SK-N-MC (cell line): ENCODE results near the gene PRTG.
A peak's percentile ranks its signal among the peaks of the same experiment; 100 is the strongest.

ENCODE experiments used
- DNase-seq: peaks from one replicate; pipeline ENCODE4 v3.0.0-alpha.2; 2011; ENCODE audit warnings: low read depth, low spot score
- H3K27ac ChIP-seq: fragments of 200-600 bp; sonication (generic); 2 replicates; pipeline ENCODE4 v1.5.1; 2016; ENCODE audit warnings: mixed run types
- H3K36me3 ChIP-seq: fragments of 200-600 bp; sonication (generic); 2 replicates; pipeline ENCODE4 v1.6.1; 2017; ENCODE audit warnings: antibody characterized with exemption, low read length, mixed read lengths; ENCODE audit not compliant: insufficient read depth
- H3K4me3 ChIP-seq: fragments of 200-600 bp; sonication (generic); 2 replicates; pipeline ENCODE4 v1.5.1; 2016
- H3K9ac ChIP-seq: fragments of 200-600 bp; sonication (generic); 2 replicates; pipeline ENCODE4 v1.8.0; 2017; ENCODE audit warnings: mixed run types, mixed read lengths; ENCODE audit not compliant: insufficient read length
- H3K9me3 ChIP-seq: fragments of 200-600 bp; sonication (generic); 2 replicates; pipeline ENCODE4 v1.6.1; 2017; ENCODE audit warnings: low read depth, mild to moderate bottlenecking, antibody characterized with exemption, low read length, moderate library complexity, mixed read lengths
- EZH2 ChIP-seq: fragments of 200-600 bp; sonication (generic); IDR thresholded peaks from one replicate; pipeline ENCODE4 v1.6.1; 2017; ENCODE audit warnings: antibody characterized with exemption
- FOXP2 ChIP-seq: optimal IDR thresholded peaks from 2 replicates; pipeline ENCODE3; 2011; ENCODE audit warnings: mild to moderate bottlenecking, moderate library complexity; ENCODE audit not compliant: insufficient read depth; ENCODE audit errors: extremely low read length, control extremely low read depth
- POLR2AphosphoS5 ChIP-seq: IDR thresholded peaks from 2 replicates; pipeline ENCODE4 v1.6.1; 2012; ENCODE audit warnings: mild to moderate bottlenecking, low read depth, low read length, borderline replicate concordance

PRTG gene

DNA sequence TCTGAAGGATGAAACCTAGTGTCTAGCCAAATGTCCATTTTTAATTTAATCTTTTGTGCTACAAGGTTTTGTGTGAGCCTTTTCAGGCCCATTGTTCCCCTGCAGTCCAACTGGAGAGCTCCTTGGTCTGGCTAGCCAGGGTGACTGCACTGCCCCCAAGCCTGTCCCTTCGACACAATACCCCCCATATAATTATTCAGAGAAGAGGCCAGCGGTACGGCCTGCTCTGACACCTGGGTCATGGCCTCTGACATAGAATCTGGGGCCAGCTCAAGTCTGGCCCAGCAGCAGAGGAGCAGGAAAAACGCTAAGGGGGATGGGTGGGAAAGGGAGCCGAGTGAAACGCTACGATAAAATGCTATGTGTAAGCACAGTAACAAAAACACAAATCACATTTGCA, 90.6 kb downstream of the PRTG start:
- no peak overlapping the region for H3K27ac ChIP-seq
- no peak overlapping the region for H3K4me3 ChIP-seq
- TF ChIP-seq FOXP2, result no peak
- no peak for TF ChIP-seq POLR2AphosphoS5
- no peak for TF ChIP-seq EZH2
- no peak for DNase-seq
- no peak overlapping the region for H3K9ac ChIP-seq
- H3K9me3 ChIP-seq, result no peaks in the 10 kb centered on the region
- no peaks in the 10 kb centered on the region for H3K36me3 ChIP-seq

DNA sequence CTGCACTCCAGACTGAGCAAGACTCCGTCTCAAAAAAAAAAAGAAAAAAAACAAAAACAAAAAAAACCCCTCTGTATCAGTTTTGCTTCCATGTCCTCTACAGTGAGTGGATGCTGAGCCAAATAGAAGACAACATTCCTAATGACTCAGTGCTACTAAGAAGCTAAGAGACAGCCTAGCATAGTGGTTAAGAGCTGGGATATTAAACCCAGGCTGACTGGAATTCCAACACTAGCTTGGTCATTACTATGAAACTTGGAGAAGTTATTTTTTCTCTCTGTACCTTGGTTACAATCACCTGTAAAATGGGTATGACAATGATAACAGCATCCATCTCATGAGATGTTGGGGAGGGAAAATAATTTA, 93.9 kb downstream of the PRTG start:
- no peaks in the 10 kb centered on the region for H3K9me3 ChIP-seq
- no peak overlapping the region for H3K9ac ChIP-seq
- no peak for DNase-seq
- no peaks in the 10 kb centered on the region for H3K36me3 ChIP-seq
- TF ChIP-seq FOXP2 (no peak), EZH2 (no peak), POLR2AphosphoS5 (no peak)
- H3K27ac ChIP-seq, result no peak overlapping the region
- no peak overlapping the region for H3K4me3 ChIP-seq

DNA sequence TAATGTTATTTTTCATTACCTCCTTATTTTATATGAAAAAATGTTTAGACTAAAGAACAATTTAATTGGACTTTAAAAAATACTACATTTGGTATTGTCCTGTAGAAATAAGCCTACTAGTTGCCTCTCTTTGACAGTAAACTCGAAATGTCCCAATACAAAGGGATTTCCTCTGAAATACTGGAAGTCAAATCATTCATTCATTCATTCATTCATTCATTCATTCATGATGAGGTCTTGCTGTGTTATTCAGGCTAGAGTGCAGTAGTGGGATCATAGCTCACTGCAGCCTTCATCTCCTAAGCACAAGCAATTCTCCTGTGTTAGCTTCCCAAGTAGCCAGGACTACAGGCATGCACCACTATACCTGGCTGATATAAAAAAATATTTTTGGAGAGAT, 104.2 kb downstream of the PRTG start:
- no peak overlapping the region for H3K4me3 ChIP-seq
- TF ChIP-seq FOXP2 (no peak), EZH2 (no peak), POLR2AphosphoS5 (no peak)
- H3K27ac ChIP-seq, result no peak overlapping the region
- no peaks in the 10 kb centered on the region for H3K36me3 ChIP-seq
- H3K9ac ChIP-seq, result no peak overlapping the region
- no peaks in the 10 kb centered on the region for H3K9me3 ChIP-seq
- no peak for DNase-seq

DNA sequence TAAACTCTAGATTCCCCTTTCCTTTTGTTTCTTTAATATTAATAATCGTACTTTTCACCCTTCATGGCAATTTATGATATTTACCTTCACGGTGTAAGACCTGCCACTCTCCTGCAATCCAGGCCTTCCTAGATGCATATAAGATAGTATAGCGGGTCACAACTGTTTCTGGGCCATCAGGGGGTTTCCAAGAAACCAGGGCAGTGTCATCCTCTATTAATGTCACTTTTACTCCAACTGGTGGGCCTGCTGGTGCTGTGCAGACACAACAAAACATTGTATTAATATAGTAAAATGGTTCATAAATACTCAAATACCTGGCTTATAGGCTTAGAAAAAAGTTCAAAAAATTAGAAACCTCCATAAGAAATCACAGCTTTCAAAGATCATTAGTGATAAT, 105.9 kb downstream of the PRTG start:
- H3K27ac ChIP-seq, result no peak overlapping the region
- no peak overlapping the region for H3K4me3 ChIP-seq
- no peak overlapping the region for H3K9ac ChIP-seq
- no peaks in the 10 kb centered on the region for H3K9me3 ChIP-seq
- DNase-seq, result no peak
- no peak for TF ChIP-seq POLR2AphosphoS5
- TF ChIP-seq FOXP2, result no peak
- no peak for TF ChIP-seq EZH2
- no peaks in the 10 kb centered on the region for H3K36me3 ChIP-seq

DNA sequence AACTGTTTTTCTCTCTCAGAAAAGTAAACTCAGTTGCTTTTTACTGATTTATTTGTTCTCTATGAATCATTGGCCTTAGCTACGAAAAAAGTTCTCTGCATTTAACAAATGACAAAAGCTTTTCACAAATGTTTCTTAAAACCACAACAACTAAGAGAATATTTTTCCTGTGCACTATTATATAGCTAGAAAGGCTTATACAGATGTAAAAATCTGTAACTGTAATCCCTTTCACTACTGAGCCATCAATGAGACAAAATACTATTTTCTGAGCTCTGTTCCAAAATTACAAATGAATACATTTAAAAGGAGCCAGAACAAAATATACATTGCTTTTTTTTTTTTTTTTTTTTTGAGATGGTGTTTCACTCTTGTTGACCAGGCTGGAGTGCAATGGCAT, 109.2 kb downstream of the PRTG start:
- H3K4me3 ChIP-seq, result no peak overlapping the region
- no peaks in the 10 kb centered on the region for H3K9me3 ChIP-seq
- no peak overlapping the region for H3K27ac ChIP-seq
- no peak for DNase-seq
- no peak overlapping the region for H3K9ac ChIP-seq
- TF ChIP-seq EZH2, result no peak
- no peaks in the 10 kb centered on the region for H3K36me3 ChIP-seq

DNA sequence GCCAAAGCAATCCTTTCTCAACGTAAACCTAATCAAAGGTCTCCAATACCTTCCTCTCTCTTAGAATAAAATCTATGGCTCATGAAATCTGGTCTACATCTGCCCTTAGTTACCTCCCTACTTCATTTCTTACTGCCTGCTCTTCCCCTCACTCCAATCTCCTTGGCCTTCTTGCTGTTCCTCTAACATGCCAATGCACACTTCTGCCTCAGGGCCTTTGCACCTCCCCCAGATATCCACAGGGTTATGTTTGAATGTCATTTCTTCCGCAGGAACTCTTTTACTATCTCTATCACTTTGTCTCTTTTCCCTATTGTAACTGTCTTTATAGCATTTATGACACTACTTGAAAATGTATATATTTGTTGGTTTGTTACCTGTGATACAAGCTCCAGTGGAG, 110.5 kb downstream of the PRTG start:
- no peaks in the 10 kb centered on the region for H3K9me3 ChIP-seq
- no peak overlapping the region for H3K9ac ChIP-seq
- DNase-seq, result no peak
- H3K4me3 ChIP-seq, result no peak overlapping the region
- no peak overlapping the region for H3K27ac ChIP-seq
- H3K36me3 ChIP-seq, result no peaks in the 10 kb centered on the region
- TF ChIP-seq FOXP2 (no peak), EZH2 (no peak)

DNA sequence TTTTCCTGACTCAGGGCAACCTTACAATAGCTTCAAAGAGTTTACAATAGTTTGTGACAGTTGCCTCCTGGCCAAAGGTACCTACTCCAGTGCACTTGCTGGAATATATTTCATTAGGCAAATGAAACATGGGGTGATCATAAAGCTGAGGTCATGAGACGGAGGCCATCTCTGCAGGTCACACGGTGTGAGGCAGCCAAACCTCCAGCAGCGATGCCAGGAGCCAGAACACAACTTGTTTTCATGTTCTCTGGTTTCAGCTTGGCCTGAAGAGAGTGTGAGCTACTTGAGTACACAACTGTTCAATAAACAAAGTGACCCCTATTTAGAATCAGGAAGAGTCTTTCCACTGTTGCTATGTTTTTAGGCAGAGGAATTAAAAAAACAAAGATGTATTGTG, 112.1 kb downstream of the PRTG start:
- no peak overlapping the region for H3K9ac ChIP-seq
- H3K4me3 ChIP-seq, result no peak overlapping the region
- no peak overlapping the region for H3K27ac ChIP-seq
- TF ChIP-seq EZH2 (no peak), POLR2AphosphoS5 (no peak), FOXP2 (no peak)
- no peaks in the 10 kb centered on the region for H3K36me3 ChIP-seq
- DNase-seq, result no peak
- H3K9me3 ChIP-seq, result no peaks in the 10 kb centered on the region

DNA sequence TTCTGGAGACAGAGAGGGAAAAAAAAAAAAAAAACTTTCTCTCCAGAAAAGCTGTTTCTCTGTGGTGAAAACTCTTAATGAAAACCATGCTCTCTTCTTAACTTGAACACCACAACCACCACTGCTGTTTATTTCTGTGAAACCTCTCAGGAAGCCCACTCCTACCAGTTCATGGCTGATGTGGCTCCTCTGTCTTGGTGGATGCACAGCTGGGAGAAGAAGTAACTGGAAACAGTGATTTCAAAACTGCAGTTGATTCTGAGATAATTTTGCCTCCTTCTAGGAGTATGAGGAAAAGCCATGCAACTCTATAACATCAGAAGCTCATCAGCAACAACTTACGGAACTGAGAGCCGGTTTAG, 114.6 kb downstream of the PRTG start:
- Histone ChIP-seq H3K9ac (no peak overlapping the region), H3K36me3 (no peaks in the 10 kb centered on the region), H3K9me3 (no peaks in the 10 kb centered on the region), H3K4me3 (no peak overlapping the region), H3K27ac (0 out of 2 replicates have a peak overlapping the region, but pooled peaks have one; percentile 7)
- TF ChIP-seq POLR2AphosphoS5, result no peak
- DNase-seq, result no peak

DNA sequence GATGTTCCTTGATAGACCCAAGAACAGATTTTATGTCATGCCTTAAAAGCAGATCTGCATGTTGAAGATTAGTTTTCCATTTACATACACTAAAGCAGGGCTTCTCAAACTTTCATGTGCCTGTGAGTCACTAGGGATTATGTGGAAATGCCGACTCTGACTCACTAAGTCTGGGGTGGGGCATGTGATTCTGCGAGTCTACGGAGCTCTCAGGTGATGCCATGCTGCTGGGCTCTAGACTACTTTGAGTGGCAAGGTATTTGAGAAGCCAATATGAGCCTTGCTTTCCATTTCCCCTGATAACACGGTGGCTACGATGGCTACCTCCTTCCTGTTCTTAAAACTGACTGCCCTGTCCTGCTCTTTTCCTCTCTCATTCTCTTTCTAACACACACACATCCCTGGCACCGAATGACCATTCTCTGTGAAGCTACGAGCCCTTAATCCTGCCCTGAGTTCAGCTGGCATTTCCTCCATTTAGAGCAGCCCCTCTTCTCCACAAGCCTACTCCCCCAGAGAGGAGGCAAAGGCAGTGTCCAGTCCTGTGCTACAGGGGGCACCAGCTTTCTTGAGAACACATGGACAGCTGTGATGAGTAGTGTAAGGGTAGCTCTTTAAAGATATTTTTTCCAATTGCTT, 115.1 kb downstream of the PRTG start:
- no peak for DNase-seq
- Histone ChIP-seq H3K9me3 (no peaks in the 10 kb centered on the region), H3K4me3 (no peak overlapping the region), H3K27ac (no peak overlapping the region), H3K9ac (no peak overlapping the region), H3K36me3 (no peaks in the 10 kb centered on the region)
- TF ChIP-seq EZH2 (no peak), POLR2AphosphoS5 (no peak), FOXP2 (no peak)
